ENCODE measurements around the gene GNB1L. TPM values are rescaled to one million over a fixed set of nuclear protein-coding genes. Genes with fewer than 3 reads are reported as not detected.

The GNB1L gene
- total RNA-seq, 5 donors from 2014 or later (not counting 1 experiment from before 2014, with no cell fraction given), result 4.8 to 13.7 (median 12.9) TPM

- H3K4me1 Mint-ChIP-seq, result peaks cover 3 to 28% (median 8%) of the 10 kb centered on the region in 3 donors
- no peak overlapping the region for H3K27ac ChIP-seq (ENCODE audit: low read length)
- H3K36me3 Mint-ChIP-seq, result peaks cover 66% of the 10 kb centered on the region
- H3K4me1 ChIP-seq (ENCODE audit: control insufficient read depth in 1 of 2, extremely low read depth in 1 of 2, insufficient read depth in 2 of 2, low read length in 2 of 2), result peaks cover 3 to 5% of the 10 kb centered on the region in 2 experiments
- H3K27me3 Mint-ChIP-seq, result no peaks in the 10 kb centered on the region
- CTCF ChIA-PET, result no interaction called here
- DNase-seq, result no peak
- no peak overlapping the region for H3K4me3 ChIP-seq (ENCODE audit: control insufficient read depth in 1 of 2, extremely low read depth in 1 of 2, low read length in 1 of 2)
- no peak for ATAC-seq (replicated peaks in 1 of 4)
- H3K27me3 ChIP-seq (replicated peaks in 1 of 2; ENCODE audit: control insufficient read depth in 2 of 2, extremely low read depth in 1 of 2, insufficient read depth in 2 of 2, low read length in 1 of 2), result no peaks in the 10 kb centered on the region
- POLR2A ChIA-PET, result no interaction called here
- no peak overlapping the region for H3K27ac Mint-ChIP-seq
- H3K9me3 ChIP-seq, result no peaks in the 10 kb centered on the region
- peaks cover 0 to 7% of the 10 kb centered on the region in 2 donors for H3K36me3 ChIP-seq (ENCODE audit: control insufficient read depth in 2 of 2, extremely low read depth in 1 of 2, insufficient read depth in 1 of 2, low read length in 1 of 2)
- H3K9me3 Mint-ChIP-seq, result peaks cover 13 to 14% (median 13%) of the 10 kb centered on the region in 3 donors
- no peak overlapping the region for H3K4me3 Mint-ChIP-seq
Observed at GRCh38 chr22:19791894-19792293, 62.8 kb downstream of the GNB1L start.

GRCh38 chr22:19791243-19791642 is 63.4 kb downstream of the GNB1L start:
- Histone ChIP-seq H3K9me3 (no peaks in the 10 kb centered on the region), H3K4me1 (ENCODE audit: control insufficient read depth in 1 of 2, extremely low read depth in 1 of 2, insufficient read depth in 2 of 2, low read length in 2 of 2) (peaks cover 3 to 5% of the 10 kb centered on the region in 2 experiments), H3K36me3 (ENCODE audit: control insufficient read depth in 2 of 2, extremely low read depth in 1 of 2, insufficient read depth in 1 of 2, low read length in 1 of 2) (peaks cover 0 to 7% of the 10 kb centered on the region in 2 donors), H3K27ac (ENCODE audit: low read length) (no peak overlapping the region), H3K4me3 (ENCODE audit: control insufficient read depth in 1 of 2, extremely low read depth in 1 of 2, low read length in 1 of 2) (no peak overlapping the region), H3K27me3 (replicated peaks in 1 of 2; ENCODE audit: control insufficient read depth in 2 of 2, extremely low read depth in 1 of 2, insufficient read depth in 2 of 2, low read length in 1 of 2) (no peaks in the 10 kb centered on the region)
- CTCF ChIA-PET, result no interaction called here
- H3K9me3 Mint-ChIP-seq, result peaks cover 13 to 14% (median 13%) of the 10 kb centered on the region in 3 donors
- peaks cover 68% of the 10 kb centered on the region for H3K36me3 Mint-ChIP-seq
- no peak for DNase-seq
- POLR2A ChIA-PET, result no interaction called here
- H3K27me3 Mint-ChIP-seq, result no peaks in the 10 kb centered on the region
- no peak overlapping the region for H3K4me3 Mint-ChIP-seq
- H3K27ac Mint-ChIP-seq, result no peak overlapping the region
- no peak for ATAC-seq (replicated peaks in 1 of 4)
- H3K4me1 Mint-ChIP-seq, result peaks cover 3 to 23% (median 8%) of the 10 kb centered on the region in 3 donors

GRCh38 chr22:19789828-19790227 is 64.8 kb downstream of the GNB1L start:
- Mint-ChIP-seq H3K27ac (no peak overlapping the region), H3K36me3 (peaks cover 59% of the 10 kb centered on the region), H3K4me3 (no peak overlapping the region), H3K4me1 (peaks cover 0 to 9% (median 1%) of the 10 kb centered on the region in 3 donors), H3K27me3 (no peaks in the 10 kb centered on the region), H3K9me3 (peaks cover 13 to 14% (median 13%) of the 10 kb centered on the region in 3 donors)
- no peak overlapping the region for H3K4me3 ChIP-seq (ENCODE audit: control insufficient read depth in 1 of 2, extremely low read depth in 1 of 2, low read length in 1 of 2)
- no peaks in the 10 kb centered on the region for H3K9me3 ChIP-seq
- peaks cover 0 to 2% of the 10 kb centered on the region in 2 experiments for H3K27me3 ChIP-seq (replicated peaks in 1 of 2; ENCODE audit: control insufficient read depth in 2 of 2, extremely low read depth in 1 of 2, insufficient read depth in 2 of 2, low read length in 1 of 2)
- peaks cover 0 to 3% of the 10 kb centered on the region in 2 donors for H3K36me3 ChIP-seq (ENCODE audit: control insufficient read depth in 2 of 2, extremely low read depth in 1 of 2, insufficient read depth in 1 of 2, low read length in 1 of 2)
- no peak overlapping the region for H3K27ac ChIP-seq (ENCODE audit: low read length)
- H3K4me1 ChIP-seq (ENCODE audit: control insufficient read depth in 1 of 2, extremely low read depth in 1 of 2, insufficient read depth in 2 of 2, low read length in 2 of 2), result no peaks in the 10 kb centered on the region
- POLR2A ChIA-PET, result no interaction called here
- DNase-seq (no peak), ATAC-seq (replicated peaks in 1 of 4) (no peak)
- WGBS (ENCODE audit: insufficient coverage), result 97% methylated on average over 3 of the region's 6 CpGs
- CTCF ChIA-PET, result no interaction called here

GRCh38 chr22:19789406-19789805 is 65.3 kb downstream of the GNB1L start:
- ChIA-PET POLR2A (no interaction called here), CTCF (no interaction called here)
- no peak overlapping the region for H3K27ac ChIP-seq (ENCODE audit: low read length)
- H3K4me1 ChIP-seq (ENCODE audit: control insufficient read depth in 1 of 2, extremely low read depth in 1 of 2, insufficient read depth in 2 of 2, low read length in 2 of 2), result no peaks in the 10 kb centered on the region
- Mint-ChIP-seq H3K27ac (no peak overlapping the region), H3K27me3 (no peaks in the 10 kb centered on the region), H3K4me3 (no peak overlapping the region), H3K36me3 (peaks cover 57% of the 10 kb centered on the region), H3K9me3 (peaks cover 13 to 14% (median 13%) of the 10 kb centered on the region in 3 donors), H3K4me1 (peaks cover 0 to 6% (median 1%) of the 10 kb centered on the region in 3 donors)
- ATAC-seq (replicated peaks in 1 of 4) (no peak), DNase-seq (no peak)
- peaks cover 0 to 3% of the 10 kb centered on the region in 2 donors for H3K36me3 ChIP-seq (ENCODE audit: control insufficient read depth in 2 of 2, extremely low read depth in 1 of 2, insufficient read depth in 1 of 2, low read length in 1 of 2)
- no peak overlapping the region for H3K4me3 ChIP-seq (ENCODE audit: control insufficient read depth in 1 of 2, extremely low read depth in 1 of 2, low read length in 1 of 2)
- WGBS (ENCODE audit: insufficient coverage), result 92% methylated on average over 11 of the region's 16 CpGs
- H3K9me3 ChIP-seq, result no peaks in the 10 kb centered on the region
- H3K27me3 ChIP-seq (replicated peaks in 1 of 2; ENCODE audit: control insufficient read depth in 2 of 2, extremely low read depth in 1 of 2, insufficient read depth in 2 of 2, low read length in 1 of 2), result peaks cover 0 to 2% of the 10 kb centered on the region in 2 experiments

- Histone ChIP-seq H3K4me3 (ENCODE audit: control insufficient read depth in 1 of 2, extremely low read depth in 1 of 2, low read length in 1 of 2) (no peak overlapping the region), H3K36me3 (ENCODE audit: control insufficient read depth in 2 of 2, extremely low read depth in 1 of 2, insufficient read depth in 1 of 2, low read length in 1 of 2) (peaks cover 0 to 3% of the 10 kb centered on the region in 2 donors), H3K9me3 (no peaks in the 10 kb centered on the region), H3K27ac (ENCODE audit: low read length) (no peak overlapping the region), H3K27me3 (replicated peaks in 1 of 2; ENCODE audit: control insufficient read depth in 2 of 2, extremely low read depth in 1 of 2, insufficient read depth in 2 of 2, low read length in 1 of 2) (peaks cover 0 to 3% of the 10 kb centered on the region in 2 experiments), H3K4me1 (ENCODE audit: control insufficient read depth in 1 of 2, extremely low read depth in 1 of 2, insufficient read depth in 2 of 2, low read length in 2 of 2) (no peaks in the 10 kb centered on the region)
- H3K36me3 Mint-ChIP-seq, result peaks cover 50% of the 10 kb centered on the region
- H3K4me1 Mint-ChIP-seq, result no peaks in the 10 kb centered on the region
- no peak for ATAC-seq (replicated peaks in 1 of 4)
- H3K27ac Mint-ChIP-seq, result no peak overlapping the region
- CTCF ChIA-PET, result no interaction called here
- no peaks in the 10 kb centered on the region for H3K27me3 Mint-ChIP-seq
- POLR2A ChIA-PET, result no interaction called here
- WGBS (ENCODE audit: insufficient coverage), result over 99% methylated on average over 29 of the region's 34 CpGs
- no peak overlapping the region for H3K4me3 Mint-ChIP-seq
- peaks cover 8 to 14% (median 12%) of the 10 kb centered on the region in 3 donors for H3K9me3 Mint-ChIP-seq
- DNase-seq, result no peak
Observed at GRCh38 chr22:19788661-19789225, 65.9 kb downstream of the GNB1L start.

- Histone ChIP-seq H3K4me3 (ENCODE audit: control insufficient read depth in 1 of 2, extremely low read depth in 1 of 2, low read length in 1 of 2) (no peak overlapping the region), H3K36me3 (ENCODE audit: control insufficient read depth in 2 of 2, extremely low read depth in 1 of 2, insufficient read depth in 1 of 2, low read length in 1 of 2) (peaks cover 0 to 3% of the 10 kb centered on the region in 2 donors), H3K27me3 (replicated peaks in 1 of 2; ENCODE audit: control insufficient read depth in 2 of 2, extremely low read depth in 1 of 2, insufficient read depth in 2 of 2, low read length in 1 of 2) (peaks cover 0 to 13% of the 10 kb centered on the region in 2 experiments), H3K4me1 (ENCODE audit: control insufficient read depth in 1 of 2, extremely low read depth in 1 of 2, insufficient read depth in 2 of 2, low read length in 2 of 2) (no peaks in the 10 kb centered on the region), H3K27ac (ENCODE audit: low read length) (no peak overlapping the region), H3K9me3 (no peaks in the 10 kb centered on the region)
- H3K27me3 Mint-ChIP-seq, result no peaks in the 10 kb centered on the region
- no peak overlapping the region for H3K4me3 Mint-ChIP-seq
- H3K4me1 Mint-ChIP-seq, result no peaks in the 10 kb centered on the region
- no peak for DNase-seq
- POLR2A ChIA-PET, result no interaction called here
- H3K9me3 Mint-ChIP-seq, result peaks cover 0 to 10% (median 6%) of the 10 kb centered on the region in 3 donors
- no peak overlapping the region for H3K27ac Mint-ChIP-seq
- CTCF ChIA-PET, result no interaction called here
- H3K36me3 Mint-ChIP-seq, result peaks cover 44% of the 10 kb centered on the region
- no peak for ATAC-seq (replicated peaks in 1 of 4)
- WGBS (ENCODE audit: insufficient coverage), result 93% methylated on average over 8 of the region's 9 CpGs
Observed at GRCh38 chr22:19787849-19788141, 66.9 kb downstream of the GNB1L start.

All from T-cell (primary cell).